Uterus (tissue), 4 donors: ENCODE results near the gene MUC5B. TPM values are rescaled to one million over a fixed set of nuclear protein-coding genes. Genes with fewer than 3 reads are reported as not detected.

Experiments
- DNase-seq, 2 donors: peaks; one replicate each; pipeline ENCODE4 v3.0.0-alpha.2; 2019 to 2020
- H3K27ac ChIP-seq, 2 donors: fragments of 200-600 bp; sonication (generic); 1 replicate in 1 of 2; 2 replicates in 1 of 2; pipeline ENCODE4 v1.5.1; 2016 to 2018
- H3K27me3 ChIP-seq, 2 donors: fragments of 200-600 bp; sonication (generic); one replicate each; pipeline ENCODE4 v1.5.1; 2018 to 2019; ENCODE audit warnings: control low read depth in 1 of 2
- H3K36me3 ChIP-seq, 2 donors: fragments of 200-600 bp; sonication (generic); one replicate each; pipeline ENCODE4 v1.5.1; 2019; ENCODE audit warnings: control low read depth in 1 of 2
- H3K4me1 ChIP-seq, 2 donors: fragments of 200-600 bp; sonication (generic); one replicate each; pipeline ENCODE4 v1.5.1; 2018 to 2019; ENCODE audit warnings: control low read depth in 1 of 2
- H3K4me3 ChIP-seq, 2 donors: fragments of 200-600 bp; sonication (generic); 1 replicate in 1 of 2; 2 replicates in 1 of 2; pipeline ENCODE4 v1.5.1; 2018 to 2019; ENCODE audit warnings: mild to moderate bottlenecking in 1 of 2
- H3K9me3 ChIP-seq, 2 donors: fragments of 200-600 bp; sonication (generic); one replicate each; pipeline ENCODE4 v1.5.1; 2019; ENCODE audit warnings: control low read depth in 1 of 2
- CTCF ChIP-seq, 4 experiments: fragments of 200-600 bp in 2 of 4; fragments of 450-650 bp in 2 of 4; sonication (generic) in 2 of 4; IDR thresholded peaks; one replicate each; pipeline ENCODE4 v1.5.1; 2016 to 2019; ENCODE audit warnings: antibody characterized with exemption in 4 of 4, mild to moderate bottlenecking in 2 of 4, moderate library complexity in 1 of 4
- POLR2A ChIP-seq, 2 donors: fragments of 450-650 bp; IDR thresholded peaks; one replicate each; pipeline ENCODE4 v1.6.1; 2016; ENCODE audit warnings: antibody characterized with exemption in 2 of 2, mild to moderate bottlenecking in 1 of 2, moderate library complexity in 1 of 2
- intact Hi-C: fragments of 100-400 bp; cut with DNase I; formaldehyde crosslinking; loops from one replicate; pipeline ENCODE4 v1.15.1; 2023; ENCODE audit warnings: low total_unique reads
- total RNA-seq, 4 donors: library from RNA; depleted of rRNA in 3 of 4; stranded (reverse); fragments of >200 nt in 3 of 4; gene quantifications; one replicate each; pipeline versions ENCODE4 v1.1.0 to v1.2.4, GENCODE V29; 2014 to 2023
- donor health status: DM: yes; HTN: yes; CAD: no.

Gene MUC5B
- total RNA-seq, 4 donors from 2014 or later = under 0.01 to 3.8 (median 0.71) TPM

GRCh38 chr11:1217151-1217550, 5.7 kb upstream of the MUC5B start:
- H3K9me3 ChIP-seq = no peaks in the 10 kb centered on the region
- DNase-seq = no peak
- no peaks in the 10 kb centered on the region for H3K36me3 ChIP-seq
- H3K4me1 ChIP-seq = no peaks in the 10 kb centered on the region
- no peaks in the 10 kb centered on the region for H3K27me3 ChIP-seq
- intact Hi-C loops = no loop called here
- TF ChIP-seq POLR2A (IDR thresholded peaks at IDR 0.05) = no peak
- TF ChIP-seq CTCF (IDR thresholded peaks at IDR 0.05) = no peak
- no peak overlapping the region for H3K4me3 ChIP-seq
- no peak overlapping the region for H3K27ac ChIP-seq

GRCh38 chr11:1218256-1218787, 4.5 kb upstream of the MUC5B start:
- TF ChIP-seq CTCF (IDR thresholded peaks at IDR 0.05) = no peak
- TF ChIP-seq POLR2A (IDR thresholded peaks at IDR 0.05) = no peak
- intact Hi-C loops = no loop called here
- no peaks in the 10 kb centered on the region for H3K36me3 ChIP-seq
- H3K27me3 ChIP-seq = no peaks in the 10 kb centered on the region
- no peak for DNase-seq
- no peaks in the 10 kb centered on the region for H3K4me1 ChIP-seq
- no peak overlapping the region for H3K4me3 ChIP-seq
- no peak overlapping the region for H3K27ac ChIP-seq
- no peaks in the 10 kb centered on the region for H3K9me3 ChIP-seq

- DNase-seq = no peak
- Histone ChIP-seq H3K27ac (no peak overlapping the region), H3K9me3 (no peaks in the 10 kb centered on the region), H3K36me3 (no peaks in the 10 kb centered on the region), H3K4me3 (no peak overlapping the region), H3K4me1 (no peaks in the 10 kb centered on the region), H3K27me3 (no peaks in the 10 kb centered on the region)
- TF ChIP-seq POLR2A (IDR thresholded peaks at IDR 0.05) (no peak), CTCF (IDR thresholded peaks at IDR 0.05) (no peak)
- intact Hi-C loops = no loop called here
Measured at GRCh38 chr11:1218788-1219445, 3.9 kb upstream of the MUC5B start.

- H3K27me3 ChIP-seq = no peaks in the 10 kb centered on the region
- no peaks in the 10 kb centered on the region for H3K36me3 ChIP-seq
- no peak overlapping the region for H3K4me3 ChIP-seq
- DNase-seq = no peak
- intact Hi-C loops = no loop called here
- no peak for TF ChIP-seq CTCF (IDR thresholded peaks at IDR 0.05)
- no peak for TF ChIP-seq POLR2A (IDR thresholded peaks at IDR 0.05)
- H3K4me1 ChIP-seq = no peaks in the 10 kb centered on the region
- H3K9me3 ChIP-seq = no peaks in the 10 kb centered on the region
- H3K27ac ChIP-seq = no peak overlapping the region
Measured at GRCh38 chr11:1219446-1219833, 3.4 kb upstream of the MUC5B start.

GRCh38 chr11:1219834-1220815, 2.7 kb upstream of the MUC5B start:
- Histone ChIP-seq H3K27ac (no peak overlapping the region), H3K9me3 (no peaks in the 10 kb centered on the region), H3K4me1 (no peaks in the 10 kb centered on the region), H3K27me3 (no peaks in the 10 kb centered on the region), H3K36me3 (no peaks in the 10 kb centered on the region), H3K4me3 (no peak overlapping the region)
- intact Hi-C loops = no loop called here
- TF ChIP-seq POLR2A (IDR thresholded peaks at IDR 0.05) = no peak
- no peak for TF ChIP-seq CTCF (IDR thresholded peaks at IDR 0.05)
- no peak for DNase-seq
